GM12878 (cell line): Measurements from ENCODE around the gene MED1. TPM values are rescaled to one million over a fixed set of nuclear protein-coding genes. Genes with fewer than 3 reads are reported as not detected.

Experiments
- ASH2L ChIP-seq: fragments of 300-600, 200-600 bp; sonication (generic); IDR thresholded peaks from 2 replicates; pipeline ENCODE4 v1.6.1; 2017; ENCODE audit warnings: low read depth, mild to moderate bottlenecking, borderline replicate concordance
- ATF7 ChIP-seq: fragments of 450-650 bp; IDR thresholded peaks from 2 replicates; pipeline ENCODE4 v1.6.1; 2016; ENCODE audit warnings: low read depth, mild to moderate bottlenecking
- BACH1 ChIP-seq: fragments of 450-650 bp; IDR thresholded peaks from 2 replicates; pipeline ENCODE4 v1.6.1; 2017; ENCODE audit warnings: mild to moderate bottlenecking, borderline replicate concordance
- EP300 ChIP-seq, 2 experiments: fragments of 150-350 bp in 1 of 2; IDR thresholded peaks; 2 replicates each; pipeline ENCODE4 v1.6.1; 2011 to 2012; ENCODE audit warnings: low read depth in 2 of 2, low read length in 2 of 2, borderline replicate concordance in 1 of 2, improper control_type of control experiment in 1 of 2, inconsistent platforms in 1 of 2; ENCODE audit not compliant: control insufficient read depth in 1 of 2
- GATAD2B ChIP-seq: fragments of 450-650 bp; conservative IDR thresholded peaks from 2 replicates; pipeline ENCODE4 v1.6.1; 2017; ENCODE audit warnings: low read depth, mild to moderate bottlenecking, moderate library complexity
- MEF2A ChIP-seq: IDR thresholded peaks from 2 replicates; pipeline ENCODE4 v1.6.1; 2011; ENCODE audit warnings: low read depth, mild to moderate bottlenecking, low read length, moderate library complexity; ENCODE audit not compliant: insufficient read depth
- MTA2 ChIP-seq: fragments of 450-650 bp; IDR thresholded peaks from 2 replicates; pipeline ENCODE4 v1.6.1; 2016; ENCODE audit warnings: low read depth, mild to moderate bottlenecking, moderate library complexity
- RAD51 ChIP-seq: fragments of 450-650 bp; IDR thresholded peaks from 2 replicates; pipeline ENCODE4 v1.6.1; 2016; ENCODE audit warnings: moderate library complexity, mild to moderate bottlenecking, inconsistent platforms
- RCOR1 ChIP-seq: conservative IDR thresholded peaks from 2 replicates; pipeline ENCODE4 v1.6.1; 2012; ENCODE audit warnings: low read depth, low read length, improper control_type of control experiment
- SIN3A ChIP-seq: IDR thresholded peaks from 2 replicates; pipeline ENCODE4 v1.6.1; 2012; ENCODE audit warnings: low read depth, low read length, improper control_type of control experiment
- SPI1 ChIP-seq: IDR thresholded peaks from 2 replicates; pipeline ENCODE4 v1.6.1; 2011; ENCODE audit warnings: low read depth, mild to moderate bottlenecking, low read length, moderate library complexity, borderline replicate concordance; ENCODE audit not compliant: insufficient read depth
- SRF ChIP-seq, 2 experiments: IDR thresholded peaks; 2 replicates each; pipeline ENCODE4 v1.6.1; 2011; ENCODE audit warnings: low read depth in 2 of 2, low read length in 2 of 2, mild to moderate bottlenecking in 1 of 2, moderate library complexity in 1 of 2
- STAT1 ChIP-seq: fragments of 450-650 bp; conservative IDR thresholded peaks from 2 replicates; pipeline ENCODE4 v1.6.1; 2014; ENCODE audit warnings: antibody characterized with exemption, mild to moderate bottlenecking
- STAT3 ChIP-seq: IDR thresholded peaks from 2 replicates; pipeline ENCODE4 v1.6.1; 2011; ENCODE audit warnings: low read depth, low read length, improper control_type of control experiment
- TARDBP ChIP-seq: IDR thresholded peaks from 2 replicates; pipeline ENCODE4 v1.6.1; 2016; ENCODE audit warnings: borderline replicate concordance
- ZNF384 ChIP-seq: IDR thresholded peaks from 2 replicates; pipeline ENCODE4 v1.6.1; 2012; ENCODE audit warnings: low read depth, mild to moderate bottlenecking, low read length, improper control_type of control experiment, borderline replicate concordance
- polyA plus RNA-seq, 11 experiments: library from polyadenylated mRNA; depleted of rRNA in 4 of 11; unstranded in 6 of 11; stranded (reverse) in 5 of 11; fragments of >200 nt; fragmentation: Nextera tagmentation in 4 of 11; fragmentation: Illumina TruSeq in 1 of 11; extraction: Ambion mirVana in 4 of 11; extraction: Trizol in 1 of 11; gene quantifications; 1 replicate in 1 of 11; 2 replicates in 10 of 11; pipeline versions ENCODE4 v1.2.1 to v1.2.3, GENCODE V29; 2011 to 2016; ENCODE audit warnings: inconsistent platforms in 2 of 11, missing spikeins in 2 of 11, low read depth in 1 of 11
- total RNA-seq, 4 experiments: library from RNA; depleted of rRNA in 3 of 4; stranded (reverse); fragments of >200 nt in 3 of 4; fragmentation: Illumina TruSeq in 1 of 4; extraction: Trizol in 1 of 4; gene quantifications; 2 replicates each; pipeline versions ENCODE4 v1.2.1 to v1.2.3, GENCODE V29; 2013 to 2021
- TF ChIP-seq, protein P1 (sequence below): fragments of 450-650 bp; IDR thresholded peaks from 2 replicates; pipeline ENCODE4 v1.6.1; 2017; ENCODE audit warnings: antibody characterized with exemption, mild to moderate bottlenecking, moderate library complexity
- TF ChIP-seq, protein P2 (sequence below): IDR thresholded peaks from 2 replicates; pipeline ENCODE4 v1.6.1; 2011; ENCODE audit warnings: low read depth, mild to moderate bottlenecking, low read length, moderate library complexity, borderline replicate concordance; ENCODE audit errors: extremely low read depth
- TF ChIP-seq, protein P3 (sequence below), 3 experiments: IDR thresholded peaks in 2 of 3; conservative IDR thresholded peaks in 1 of 3; 2 replicates each; pipeline ENCODE4 v1.5.1; 2011; ENCODE audit warnings: low read depth in 3 of 3, low read length in 3 of 3, mild to moderate bottlenecking in 3 of 3, control low read depth in 2 of 3, moderate library complexity in 2 of 3, inconsistent platforms in 1 of 3, mixed read lengths in 1 of 3; ENCODE audit not compliant: control insufficient read depth in 2 of 3, insufficient read depth in 1 of 3; ENCODE audit errors: extremely low read depth in 1 of 3
- TF ChIP-seq, protein P4 (sequence below): fragments of 150-350 bp; IDR thresholded peaks from 2 replicates; pipeline ENCODE4 v1.6.1; 2016; ENCODE audit warnings: low read depth, low read length

Gene MED1
- total and polyA plus RNA-seq, 10 of the 15 experiments (the other 5 are each of a cell fraction or from before 2014, with no cell fraction given) = 8.7 to 50.1 (median 30.1) TPM

DNA sequence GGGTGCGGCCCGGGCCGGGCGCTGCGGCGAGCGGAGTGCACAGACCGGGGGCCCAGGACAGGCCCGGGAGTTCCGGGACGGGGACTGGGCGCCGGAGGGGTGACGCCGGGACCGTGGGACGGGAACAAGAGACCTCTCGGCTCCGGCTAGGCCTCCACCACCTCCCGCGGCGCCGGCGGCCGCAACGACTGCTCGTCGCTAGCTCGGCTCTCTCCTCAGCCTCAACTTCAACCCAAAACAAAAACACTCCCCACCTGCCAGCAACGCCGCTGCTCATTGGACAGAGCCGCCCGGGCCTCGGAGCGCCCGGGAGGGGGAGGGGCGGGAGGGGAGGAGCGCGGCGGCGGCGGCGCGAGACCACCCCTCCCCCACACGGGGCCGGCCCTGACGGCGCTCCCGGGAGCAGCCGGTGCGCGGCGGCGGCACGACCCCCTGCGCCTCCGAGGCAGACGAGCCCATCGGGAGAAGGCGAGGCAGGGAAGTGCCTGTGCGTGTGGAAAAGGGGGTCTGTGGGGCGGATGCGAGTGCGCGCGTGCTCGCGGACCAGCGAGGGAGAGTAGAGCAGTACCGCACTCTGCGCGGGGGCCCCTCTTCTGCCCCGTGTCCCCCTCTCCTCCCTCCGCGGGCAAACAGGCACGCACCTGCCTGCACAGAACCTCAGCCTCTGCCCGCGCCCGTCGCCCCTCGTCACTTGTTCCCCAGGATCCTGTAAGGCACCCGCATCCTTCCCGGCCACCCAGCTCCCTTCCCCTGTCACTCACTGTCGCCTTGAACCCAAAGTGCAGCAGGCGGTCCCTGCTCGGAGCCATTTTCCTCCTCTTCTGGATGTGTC lies 49.4 kb downstream of the MED1 start, which contains the start of gene FBXL20 (continued):
- TF ChIP-seq EP300 (IDR thresholded peaks at IDR 0.05; ENCODE audit: borderline replicate concordance in 1 of 2, control insufficient read depth in 1 of 2, low read depth in 2 of 2, low read length in 2 of 2) (no peak), BACH1 (peak; percentile 76), MEF2A (0 out of 2 replicates have a peak, but pooled peaks have one; percentile 24), STAT3 (no peak), STAT1 (no peak), TARDBP (no peak), MTA2 (no peak), ASH2L (no peak), RCOR1 (no peak), SPI1 (no peak), ZNF384 (no peak), ATF7 (no peak), GATAD2B (peak; percentile 84), SRF (IDR thresholded peaks at IDR 0.05; ENCODE audit: low read depth in 2 of 2, low read length in 2 of 2) (no peak), SIN3A (peak; percentile 90; the same call in 1 of the 2 replicates), RAD51 (no peak)
- TF ChIP-seq, protein P1, sequence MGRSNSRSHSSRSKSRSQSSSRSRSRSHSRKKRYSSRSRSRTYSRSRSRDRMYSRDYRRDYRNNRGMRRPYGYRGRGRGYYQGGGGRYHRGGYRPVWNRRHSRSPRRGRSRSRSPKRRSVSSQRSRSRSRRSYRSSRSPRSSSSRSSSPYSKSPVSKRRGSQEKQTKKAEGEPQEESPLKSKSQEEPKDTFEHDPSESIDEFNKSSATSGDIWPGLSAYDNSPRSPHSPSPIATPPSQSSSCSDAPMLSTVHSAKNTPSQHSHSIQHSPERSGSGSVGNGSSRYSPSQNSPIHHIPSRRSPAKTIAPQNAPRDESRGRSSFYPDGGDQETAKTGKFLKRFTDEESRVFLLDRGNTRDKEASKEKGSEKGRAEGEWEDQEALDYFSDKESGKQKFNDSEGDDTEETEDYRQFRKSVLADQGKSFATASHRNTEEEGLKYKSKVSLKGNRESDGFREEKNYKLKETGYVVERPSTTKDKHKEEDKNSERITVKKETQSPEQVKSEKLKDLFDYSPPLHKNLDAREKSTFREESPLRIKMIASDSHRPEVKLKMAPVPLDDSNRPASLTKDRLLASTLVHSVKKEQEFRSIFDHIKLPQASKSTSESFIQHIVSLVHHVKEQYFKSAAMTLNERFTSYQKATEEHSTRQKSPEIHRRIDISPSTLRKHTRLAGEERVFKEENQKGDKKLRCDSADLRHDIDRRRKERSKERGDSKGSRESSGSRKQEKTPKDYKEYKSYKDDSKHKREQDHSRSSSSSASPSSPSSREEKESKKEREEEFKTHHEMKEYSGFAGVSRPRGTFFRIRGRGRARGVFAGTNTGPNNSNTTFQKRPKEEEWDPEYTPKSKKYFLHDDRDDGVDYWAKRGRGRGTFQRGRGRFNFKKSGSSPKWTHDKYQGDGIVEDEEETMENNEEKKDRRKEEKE = no peak
- TF ChIP-seq, protein P2, sequence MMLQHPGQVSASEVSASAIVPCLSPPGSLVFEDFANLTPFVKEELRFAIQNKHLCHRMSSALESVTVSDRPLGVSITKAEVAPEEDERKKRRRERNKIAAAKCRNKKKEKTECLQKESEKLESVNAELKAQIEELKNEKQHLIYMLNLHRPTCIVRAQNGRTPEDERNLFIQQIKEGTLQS = no peak
- TF ChIP-seq, protein P3, sequence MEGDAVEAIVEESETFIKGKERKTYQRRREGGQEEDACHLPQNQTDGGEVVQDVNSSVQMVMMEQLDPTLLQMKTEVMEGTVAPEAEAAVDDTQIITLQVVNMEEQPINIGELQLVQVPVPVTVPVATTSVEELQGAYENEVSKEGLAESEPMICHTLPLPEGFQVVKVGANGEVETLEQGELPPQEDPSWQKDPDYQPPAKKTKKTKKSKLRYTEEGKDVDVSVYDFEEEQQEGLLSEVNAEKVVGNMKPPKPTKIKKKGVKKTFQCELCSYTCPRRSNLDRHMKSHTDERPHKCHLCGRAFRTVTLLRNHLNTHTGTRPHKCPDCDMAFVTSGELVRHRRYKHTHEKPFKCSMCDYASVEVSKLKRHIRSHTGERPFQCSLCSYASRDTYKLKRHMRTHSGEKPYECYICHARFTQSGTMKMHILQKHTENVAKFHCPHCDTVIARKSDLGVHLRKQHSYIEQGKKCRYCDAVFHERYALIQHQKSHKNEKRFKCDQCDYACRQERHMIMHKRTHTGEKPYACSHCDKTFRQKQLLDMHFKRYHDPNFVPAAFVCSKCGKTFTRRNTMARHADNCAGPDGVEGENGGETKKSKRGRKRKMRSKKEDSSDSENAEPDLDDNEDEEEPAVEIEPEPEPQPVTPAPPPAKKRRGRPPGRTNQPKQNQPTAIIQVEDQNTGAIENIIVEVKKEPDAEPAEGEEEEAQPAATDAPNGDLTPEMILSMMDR (IDR thresholded peaks at IDR 0.05 in 2 of 3, conservative IDR thresholded peaks at IDR 0.05 in 1 of 3; ENCODE audit: control insufficient read depth in 2 of 3, extremely low read depth in 1 of 3, insufficient read depth in 1 of 3, low read depth in 3 of 3, low read length in 3 of 3) = no peak
- TF ChIP-seq, protein P4, sequence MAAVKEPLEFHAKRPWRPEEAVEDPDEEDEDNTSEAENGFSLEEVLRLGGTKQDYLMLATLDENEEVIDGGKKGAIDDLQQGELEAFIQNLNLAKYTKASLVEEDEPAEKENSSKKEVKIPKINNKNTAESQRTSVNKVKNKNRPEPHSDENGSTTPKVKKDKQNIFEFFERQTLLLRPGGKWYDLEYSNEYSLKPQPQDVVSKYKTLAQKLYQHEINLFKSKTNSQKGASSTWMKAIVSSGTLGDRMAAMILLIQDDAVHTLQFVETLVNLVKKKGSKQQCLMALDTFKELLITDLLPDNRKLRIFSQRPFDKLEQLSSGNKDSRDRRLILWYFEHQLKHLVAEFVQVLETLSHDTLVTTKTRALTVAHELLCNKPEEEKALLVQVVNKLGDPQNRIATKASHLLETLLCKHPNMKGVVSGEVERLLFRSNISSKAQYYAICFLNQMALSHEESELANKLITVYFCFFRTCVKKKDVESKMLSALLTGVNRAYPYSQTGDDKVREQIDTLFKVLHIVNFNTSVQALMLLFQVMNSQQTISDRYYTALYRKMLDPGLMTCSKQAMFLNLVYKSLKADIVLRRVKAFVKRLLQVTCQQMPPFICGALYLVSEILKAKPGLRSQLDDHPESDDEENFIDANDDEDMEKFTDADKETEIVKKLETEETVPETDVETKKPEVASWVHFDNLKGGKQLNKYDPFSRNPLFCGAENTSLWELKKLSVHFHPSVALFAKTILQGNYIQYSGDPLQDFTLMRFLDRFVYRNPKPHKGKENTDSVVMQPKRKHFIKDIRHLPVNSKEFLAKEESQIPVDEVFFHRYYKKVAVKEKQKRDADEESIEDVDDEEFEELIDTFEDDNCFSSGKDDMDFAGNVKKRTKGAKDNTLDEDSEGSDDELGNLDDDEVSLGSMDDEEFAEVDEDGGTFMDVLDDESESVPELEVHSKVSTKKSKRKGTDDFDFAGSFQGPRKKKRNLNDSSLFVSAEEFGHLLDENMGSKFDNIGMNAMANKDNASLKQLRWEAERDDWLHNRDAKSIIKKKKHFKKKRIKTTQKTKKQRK = no peak
